Measurements from ENCODE around the gene CDCA4.

- TF ChIP-seq CTCF (IDR thresholded peaks at IDR 0.05; ENCODE audit: insufficient read depth, low read length, poor library complexity, severe bottlenecking) = no peak
- TF ChIP-seq EZH2phosphoT487 (conservative IDR thresholded peaks at IDR 0.05; ENCODE audit: low read length) = no peak
Measured at GRCh38 chr14:105010891-105011291, 10.0 kb downstream of the CDCA4 start.
